Type B pancreatic cell (in vitro differentiated cells): Measurements from ENCODE around the gene RPS29. TPM values are rescaled to one million over a fixed set of nuclear protein-coding genes. Genes with fewer than 3 reads are reported as not detected.

Source experiments
- DNase-seq: peaks from one replicate; pipeline ENCODE4 v3.0.0; 2021; ENCODE audit warnings: mixed read lengths; ENCODE audit not compliant: unreplicated experiment; ENCODE audit errors: extremely low spot score
- H3K27ac Mint-ChIP-seq: 2 replicates; pipeline ENCODE4 v1.8.0; 2021; ENCODE audit warnings: mild to moderate bottlenecking, mixed read lengths
- H3K27me3 Mint-ChIP-seq: 2 replicates; pipeline ENCODE4 v1.8.0; 2021; ENCODE audit warnings: mixed read lengths
- H3K36me3 Mint-ChIP-seq: 2 replicates; pipeline ENCODE4 v1.8.0; 2021; ENCODE audit warnings: mixed read lengths
- H3K4me1 Mint-ChIP-seq: one replicate; pipeline ENCODE4 v1.8.0; 2021; ENCODE audit warnings: mixed read lengths; ENCODE audit not compliant: unreplicated experiment
- H3K4me3 Mint-ChIP-seq: 2 replicates; pipeline ENCODE4 v1.8.0; 2021; ENCODE audit warnings: mild to moderate bottlenecking, mixed read lengths
- H3K9me3 Mint-ChIP-seq: 2 replicates; pipeline ENCODE4 v1.8.0; 2021; ENCODE audit warnings: mixed read lengths
- CTCF ChIP-seq: fragments of 200-600 bp; sonication (generic); conservative IDR thresholded peaks from 2 replicates; pipeline ENCODE4 v1.5.0; 2021; ENCODE audit warnings: antibody characterized with exemption, mild to moderate bottlenecking
- total RNA-seq: library from RNA; stranded (reverse); gene quantifications from 2 replicates; pipeline ENCODE4 v1.2.1, GENCODE V29; 2021; ENCODE audit warnings: low replicate concordance

The RPS29 gene
- total RNA-seq, 1 donor from 2014 or later, result 1,493 TPM

DNA sequence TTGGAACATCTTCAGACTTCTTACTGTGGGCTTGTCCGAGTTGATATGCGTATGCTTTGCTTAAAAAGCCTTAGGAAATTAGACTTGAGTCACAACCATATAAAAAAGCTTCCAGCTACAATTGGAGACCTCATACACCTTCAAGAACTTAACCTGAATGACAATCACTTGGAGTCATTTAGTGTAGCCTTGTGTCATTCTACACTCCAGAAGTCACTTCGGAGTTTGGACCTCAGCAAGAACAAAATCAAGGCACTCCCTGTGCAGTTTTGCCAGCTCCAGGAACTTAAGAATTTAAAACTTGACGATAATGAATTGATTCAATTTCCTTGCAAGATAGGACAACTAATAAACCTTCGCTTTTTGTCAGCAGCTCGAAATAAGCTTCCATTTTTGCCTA, 21.4 kb upstream of the RPS29 start:
- Mint-ChIP-seq H3K27me3 (no peaks in the 10 kb centered on the region), H3K36me3 (peaks cover 4% of the 10 kb centered on the region), H3K4me3 (no peak overlapping the region), H3K9me3 (no peaks in the 10 kb centered on the region), H3K4me1 (peaks cover 6% of the 10 kb centered on the region), H3K27ac (no peak overlapping the region)
- no peak for TF ChIP-seq CTCF
- no peak for DNase-seq

GRCh38 chr14:49598485-49599300, 12.5 kb upstream of the RPS29 start, which contains the start of gene LRR1:
Gene LRR1, plus strand, starts transcription at chr14:49598940. Its CDS starts 81 bp downstream, at chr14:49599021.
- peak within 1 kb of the TSS; percentile 99 for H3K27ac Mint-ChIP-seq
- peaks cover 18% of the 10 kb centered on the region for H3K4me1 Mint-ChIP-seq
- peak within 1 kb of the TSS; percentile 98 for H3K4me3 Mint-ChIP-seq
- peak; percentile 28 for TF ChIP-seq CTCF
- DNase-seq, result peak; percentile 89
- no peaks in the 10 kb centered on the region for H3K9me3 Mint-ChIP-seq
- H3K36me3 Mint-ChIP-seq, result no peaks in the 10 kb centered on the region
- no peaks in the 10 kb centered on the region for H3K27me3 Mint-ChIP-seq

- Mint-ChIP-seq H3K27ac (peak overlapping the region; percentile 99), H3K36me3 (no peaks in the 10 kb centered on the region), H3K27me3 (no peaks in the 10 kb centered on the region), H3K4me1 (peaks cover 18% of the 10 kb centered on the region), H3K4me3 (peak overlapping the region; percentile 98), H3K9me3 (no peaks in the 10 kb centered on the region)
- TF ChIP-seq CTCF, result no peak
- no peak for DNase-seq
Observed at GRCh38 chr14:49598189-49598484, 12.0 kb upstream of the RPS29 start.

DNA sequence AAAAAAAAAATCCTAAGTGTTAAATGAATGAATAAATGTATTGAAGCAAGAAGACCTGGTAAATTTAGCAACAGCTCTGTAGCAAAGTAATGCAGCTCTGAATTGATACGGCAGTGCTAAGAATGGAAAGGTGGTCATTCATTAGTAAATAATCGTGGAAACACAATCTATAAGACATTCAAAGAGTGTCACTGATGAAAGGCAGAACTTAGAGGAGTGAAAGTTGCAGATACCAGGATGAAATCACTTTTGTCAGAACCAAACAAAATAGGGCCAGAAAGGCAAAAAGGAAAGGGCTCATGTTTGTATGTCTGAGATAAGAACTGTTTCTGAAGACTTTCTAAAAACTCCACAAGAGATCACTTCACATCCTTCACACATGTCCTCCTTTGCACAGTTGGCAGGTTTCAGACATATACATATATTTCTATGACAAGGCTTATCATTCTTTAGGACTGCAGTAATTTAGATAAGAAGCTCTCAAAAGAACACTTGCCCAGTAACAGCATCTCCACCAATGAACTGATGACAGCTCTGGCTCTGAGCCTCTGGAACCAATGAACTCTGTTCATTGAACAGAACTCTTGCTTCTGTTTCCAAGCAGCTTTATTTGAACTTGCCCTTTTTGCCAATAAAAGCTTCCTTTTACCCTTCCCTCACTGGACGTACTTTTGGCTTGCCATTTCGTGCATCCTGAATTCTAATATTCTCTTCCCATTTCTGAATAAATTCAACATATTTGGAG, 8.3 kb upstream of the RPS29 start:
- DNase-seq, result no peak
- H3K4me3 Mint-ChIP-seq, result peak overlapping the region; percentile 51
- no peaks in the 10 kb centered on the region for H3K9me3 Mint-ChIP-seq
- TF ChIP-seq CTCF, result no peak
- H3K36me3 Mint-ChIP-seq, result no peaks in the 10 kb centered on the region
- peak overlapping the region; percentile 79 for H3K27ac Mint-ChIP-seq
- H3K27me3 Mint-ChIP-seq, result no peaks in the 10 kb centered on the region
- peaks cover 9% of the 10 kb centered on the region for H3K4me1 Mint-ChIP-seq

- Mint-ChIP-seq H3K4me1 (peaks cover 9% of the 10 kb centered on the region), H3K36me3 (no peaks in the 10 kb centered on the region), H3K4me3 (no peak overlapping the region), H3K27ac (no peak overlapping the region), H3K27me3 (no peaks in the 10 kb centered on the region), H3K9me3 (no peaks in the 10 kb centered on the region)
- no peak for TF ChIP-seq CTCF
- no peak for DNase-seq
Observed at GRCh38 chr14:49593016-49593415, 6.8 kb upstream of the RPS29 start.
